A549 treated with AZD2906 at 1 μM for 4 hours (cell line): ENCODE data around the gene GEMIN8. TPM values are rescaled to one million over a fixed set of nuclear protein-coding genes. Genes with fewer than 3 reads are reported as not detected.

Source experiments
- total RNA-seq: library from RNA; stranded (reverse); fragments of 200-300 nt; extraction: Qiagen RNA extraction; gene quantifications from 5 replicates; pipeline ENCODE4 v1.2.3, GENCODE V29; 2022

GEMIN8 gene
- total RNA-seq, result 8.0 to 10.5 TPM (median 9.9 TPM) in 5 replicates

DNA sequence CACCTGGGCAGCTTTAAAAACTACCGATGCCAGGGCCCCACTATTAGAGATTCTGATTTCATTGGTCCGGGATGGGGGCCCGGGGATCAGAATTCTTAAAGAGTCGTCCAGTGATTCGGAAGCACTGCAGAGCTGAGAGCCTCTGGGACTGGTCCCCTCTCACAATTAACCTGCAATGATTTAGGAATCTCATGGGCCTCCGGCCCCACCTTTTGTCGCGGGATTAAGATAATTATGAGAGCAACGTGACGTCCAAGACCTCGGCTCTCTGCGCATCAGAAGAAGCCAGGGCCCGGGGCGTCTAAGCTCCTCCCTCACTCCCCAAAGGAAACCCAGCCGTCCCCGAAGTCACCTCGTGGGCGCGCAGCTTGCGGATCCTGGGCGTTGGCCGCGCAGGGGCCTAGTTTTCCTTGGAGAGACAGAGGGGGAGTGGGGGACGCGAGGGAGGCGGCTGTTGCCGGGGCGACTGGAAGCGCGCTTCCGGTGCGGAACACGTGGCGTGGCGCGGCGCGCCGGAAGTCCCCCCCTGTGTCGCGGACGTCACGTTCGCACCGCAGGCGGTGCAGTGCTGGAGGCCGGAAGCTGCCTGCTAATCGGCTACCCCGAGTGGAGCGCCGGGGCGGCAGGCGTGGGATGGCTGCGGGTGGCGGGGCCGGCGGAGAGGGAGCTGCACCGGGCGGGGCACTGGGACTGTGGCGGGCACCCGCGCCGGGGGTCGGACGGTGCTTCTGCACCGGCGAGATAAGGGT, at the start of gene GEMIN8:
TSS of gene GEMIN8 (minus strand) at position 468 of the 749 bp plus-strand sequence. CDS start 8,414 bp downstream, outside the sequence.

Other genes starting within 250 kb of the GEMIN8 start
- 0.24 to 0.61 TPM (median 0.39 TPM) in 5 replicates for gene GPM6B, start 212.8 kb downstream of the GEMIN8 start, total RNA-seq